GM23338 (cell line): ENCODE results near the gene ACKR1. TPM values are rescaled to one million over a fixed set of nuclear protein-coding genes. Genes with fewer than 3 reads are reported as not detected.
A peak's percentile ranks its signal among the peaks of the same experiment; 100 is the strongest.

Experiments used
- ATAC-seq: fragments of 200-7000 bp; cut with Tn5 transposase; 3 replicates; pipeline ENCODE4 v1.9.1; 2020
- DNase-seq: peaks from one replicate; pipeline ENCODE4 v3.0.0-alpha.2; 2015; ENCODE audit warnings: low spot score
- H2AFZ ChIP-seq: fragments of 200-600 bp; sonication (generic); 2 replicates; pipeline ENCODE4 v1.8.0; 2016; ENCODE audit warnings: antibody characterized with exemption, mild to moderate bottlenecking, moderate library complexity
- H3F3A ChIP-seq: fragments of 200-600 bp; sonication (generic); replicated peaks from 2 replicates; pipeline ENCODE4 v1.8.0; 2017; ENCODE audit warnings: antibody characterized with exemption, mixed run types, low read depth
- H3K27ac ChIP-seq: fragments of 200-600 bp; sonication (generic); 2 replicates; pipeline ENCODE4 v1.6.1; 2016; ENCODE audit warnings: low read depth
- H3K27me3 ChIP-seq: fragments of 200-600 bp; sonication (generic); 2 replicates; pipeline ENCODE4 v1.8.0; 2016; ENCODE audit warnings: mild to moderate bottlenecking, mixed run types, moderate library complexity; ENCODE audit not compliant: insufficient read depth
- H3K36me3 ChIP-seq: fragments of 200-600 bp; sonication (generic); 2 replicates; pipeline ENCODE4 v1.8.0; 2016; ENCODE audit warnings: mild to moderate bottlenecking; ENCODE audit not compliant: insufficient read depth
- H3K4me1 ChIP-seq: fragments of 200-600 bp; sonication (generic); 2 replicates; pipeline ENCODE4 v1.8.0; 2016; ENCODE audit warnings: mild to moderate bottlenecking, moderate library complexity; ENCODE audit not compliant: insufficient read depth
- H3K4me2 ChIP-seq: fragments of 200-600 bp; sonication (generic); 2 replicates; pipeline ENCODE4 v1.7.1; 2017; ENCODE audit warnings: mixed run types
- H3K4me3 ChIP-seq: fragments of 200-600 bp; sonication (generic); 2 replicates; pipeline ENCODE4 v1.6.1; 2016; ENCODE audit warnings: mixed run types
- H3K79me2 ChIP-seq: fragments of 200-600 bp; sonication (generic); replicated peaks from 2 replicates; pipeline ENCODE4 v1.8.0; 2017; ENCODE audit warnings: mild to moderate bottlenecking; ENCODE audit not compliant: insufficient read depth
- H3K9me2 ChIP-seq: fragments of 200-600 bp; sonication (generic); 2 replicates; pipeline ENCODE4 v1.8.0; 2017; ENCODE audit not compliant: insufficient read depth
- H4K20me1 ChIP-seq: fragments of 200-600 bp; sonication (generic); replicated peaks from 2 replicates; pipeline ENCODE4 v1.8.0; 2017; ENCODE audit warnings: mild to moderate bottlenecking; ENCODE audit not compliant: insufficient read depth
- H3K27ac Mint-ChIP-seq: 2 replicates; pipeline ENCODE4 v1.8.0; 2020; ENCODE audit warnings: inconsistent platforms, mild to moderate bottlenecking, moderate library complexity, mixed read lengths
- H3K27me3 Mint-ChIP-seq: 3 replicates; pipeline ENCODE4 v1.8.0; 2022; ENCODE audit warnings: low read depth, mild to moderate bottlenecking, moderate library complexity, mixed read lengths, inconsistent platforms; ENCODE audit not compliant: insufficient read depth, poor library complexity
- H3K36me3 Mint-ChIP-seq: 3 replicates; pipeline ENCODE4 v1.8.0; 2021; ENCODE audit warnings: low read depth, mild to moderate bottlenecking, inconsistent platforms, moderate library complexity, mixed read lengths
- H3K4me1 Mint-ChIP-seq: 3 replicates; pipeline ENCODE4 v1.8.0; 2020; ENCODE audit warnings: mild to moderate bottlenecking, inconsistent platforms, mixed read lengths
- H3K4me3 Mint-ChIP-seq: 3 replicates; pipeline ENCODE4 v1.8.0; 2021; ENCODE audit warnings: moderate library complexity, mild to moderate bottlenecking, inconsistent platforms, mixed read lengths
- H3K9me3 Mint-ChIP-seq: 3 replicates; pipeline ENCODE4 v1.8.0; 2020; ENCODE audit warnings: moderate library complexity, mild to moderate bottlenecking, inconsistent platforms, mixed read lengths
- CREB1 ChIP-seq: fragments of 250-450 bp; sonication (Bioruptor Pico); IDR thresholded peaks from 2 replicates; pipeline ENCODE4 v1.5.0; 2020; ENCODE audit warnings: low read depth, mild to moderate bottlenecking, moderate library complexity
- EZH2 ChIP-seq: fragments of 200-600 bp; sonication (generic); IDR thresholded peaks from one replicate; pipeline ENCODE4 v1.8.0; 2017; ENCODE audit warnings: antibody characterized with exemption, mild to moderate bottlenecking, low read depth; ENCODE audit not compliant: unreplicated experiment
- EZH2phosphoT487 ChIP-seq: fragments of 200-600 bp; sonication (generic); IDR thresholded peaks from one replicate; pipeline ENCODE4 v1.8.1; 2018; ENCODE audit warnings: antibody characterized with exemption; ENCODE audit not compliant: unreplicated experiment
- JUNB ChIP-seq: IDR thresholded peaks from one replicate; pipeline ENCODE4 v1.6.1; 2016; ENCODE audit warnings: antibody characterized with exemption; ENCODE audit not compliant: unreplicated experiment
- NANOG ChIP-seq: IDR thresholded peaks from 2 replicates; pipeline ENCODE4 v1.6.1; 2016; ENCODE audit warnings: antibody characterized with exemption, borderline replicate concordance
- POLR2AphosphoS5 ChIP-seq: IDR thresholded peaks from 2 replicates; pipeline ENCODE4 v1.6.1; 2016; ENCODE audit warnings: antibody characterized with exemption, low read depth
- STAT1 ChIP-seq: IDR thresholded peaks from one replicate; pipeline ENCODE4 v1.6.1; 2016; ENCODE audit warnings: antibody characterized with exemption; ENCODE audit not compliant: unreplicated experiment
- ZNF114 ChIP-seq: fragments of 250-450 bp; sonication (Bioruptor Pico); IDR thresholded peaks from 2 replicates; pipeline ENCODE4 v1.5.0; 2020; ENCODE audit warnings: mild to moderate bottlenecking, moderate library complexity
- polyA plus RNA-seq: library from polyadenylated mRNA; unstranded; fragments of >200 nt; fragmentation: Nextera tagmentation; extraction: Ambion mirVana; gene quantifications from 2 replicates; pipeline ENCODE4 v1.2.1, GENCODE V29; 2016
- total RNA-seq: library from RNA; depleted of rRNA; stranded (reverse); fragments of >200 nt; shearing (Covaris generic); gene quantifications from 2 replicates; pipeline ENCODE4 v1.2.3, GENCODE V29; 2014
- TF ChIP-seq, protein P1 (sequence below): IDR thresholded peaks from one replicate; pipeline ENCODE4 v1.6.1; 2018; ENCODE audit warnings: antibody characterized with exemption; ENCODE audit not compliant: unreplicated experiment
- TF ChIP-seq, protein P2 (sequence below): IDR thresholded peaks from 2 replicates; pipeline ENCODE4 v1.6.1; 2016; ENCODE audit warnings: antibody characterized with exemption
- TF ChIP-seq, protein P3 (sequence below): fragments of 250-450 bp; sonication (Bioruptor Pico); IDR thresholded peaks from 2 replicates; pipeline ENCODE4 v1.5.0; 2020; ENCODE audit warnings: mild to moderate bottlenecking, moderate library complexity
- TF ChIP-seq, protein P4 (sequence below), 2 experiments: fragments of 200-600 bp in 1 of 2; sonication (generic) in 1 of 2; conservative IDR thresholded peaks; 2 replicates each; pipeline versions ENCODE4 v1.5.1 to v1.6.1; 2016 to 2017; ENCODE audit warnings: antibody characterized with exemption in 2 of 2, low read depth in 2 of 2, mild to moderate bottlenecking in 2 of 2, moderate library complexity in 1 of 2

ACKR1 gene
- total and polyA plus RNA-seq, 2 experiments from 2014 or later: 0.29 TPM; not detected in 1

DNA sequence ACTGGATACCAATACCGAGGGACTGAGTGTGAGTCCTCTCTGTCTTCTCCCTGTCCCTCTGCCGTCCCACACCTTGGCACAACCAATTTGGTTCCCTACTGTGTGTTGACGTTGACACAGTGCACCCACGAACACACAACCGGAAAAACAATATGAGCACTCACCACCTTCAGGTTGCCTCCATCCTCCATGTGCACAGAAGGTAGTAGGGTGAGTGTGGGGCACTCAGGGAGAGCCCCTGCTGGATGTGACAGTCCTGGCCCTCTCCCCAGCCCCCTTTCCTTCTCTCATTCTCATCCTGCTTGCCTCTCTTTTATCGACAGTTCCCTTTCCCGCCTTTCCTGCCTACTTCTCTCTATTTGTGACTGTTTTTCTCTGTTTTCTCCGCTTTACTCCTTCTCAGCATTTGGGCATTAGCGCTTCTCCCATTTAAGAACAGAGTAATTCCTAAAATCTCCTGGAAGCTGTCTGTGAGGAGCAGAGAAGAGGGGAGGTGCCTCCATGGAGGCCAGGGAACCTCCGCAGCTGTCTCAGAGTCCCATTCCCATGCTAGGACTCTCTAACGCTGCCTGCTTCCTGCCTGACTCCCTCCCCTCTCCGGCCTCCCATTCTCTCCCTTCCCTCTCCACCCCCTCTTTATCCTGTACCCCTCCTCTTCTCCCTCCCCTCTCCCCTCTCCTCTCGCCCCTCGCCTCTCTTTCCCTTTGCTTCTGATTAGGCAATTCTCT, 16.9 kb upstream of the ACKR1 start (continued):
- TF ChIP-seq, protein P1, sequence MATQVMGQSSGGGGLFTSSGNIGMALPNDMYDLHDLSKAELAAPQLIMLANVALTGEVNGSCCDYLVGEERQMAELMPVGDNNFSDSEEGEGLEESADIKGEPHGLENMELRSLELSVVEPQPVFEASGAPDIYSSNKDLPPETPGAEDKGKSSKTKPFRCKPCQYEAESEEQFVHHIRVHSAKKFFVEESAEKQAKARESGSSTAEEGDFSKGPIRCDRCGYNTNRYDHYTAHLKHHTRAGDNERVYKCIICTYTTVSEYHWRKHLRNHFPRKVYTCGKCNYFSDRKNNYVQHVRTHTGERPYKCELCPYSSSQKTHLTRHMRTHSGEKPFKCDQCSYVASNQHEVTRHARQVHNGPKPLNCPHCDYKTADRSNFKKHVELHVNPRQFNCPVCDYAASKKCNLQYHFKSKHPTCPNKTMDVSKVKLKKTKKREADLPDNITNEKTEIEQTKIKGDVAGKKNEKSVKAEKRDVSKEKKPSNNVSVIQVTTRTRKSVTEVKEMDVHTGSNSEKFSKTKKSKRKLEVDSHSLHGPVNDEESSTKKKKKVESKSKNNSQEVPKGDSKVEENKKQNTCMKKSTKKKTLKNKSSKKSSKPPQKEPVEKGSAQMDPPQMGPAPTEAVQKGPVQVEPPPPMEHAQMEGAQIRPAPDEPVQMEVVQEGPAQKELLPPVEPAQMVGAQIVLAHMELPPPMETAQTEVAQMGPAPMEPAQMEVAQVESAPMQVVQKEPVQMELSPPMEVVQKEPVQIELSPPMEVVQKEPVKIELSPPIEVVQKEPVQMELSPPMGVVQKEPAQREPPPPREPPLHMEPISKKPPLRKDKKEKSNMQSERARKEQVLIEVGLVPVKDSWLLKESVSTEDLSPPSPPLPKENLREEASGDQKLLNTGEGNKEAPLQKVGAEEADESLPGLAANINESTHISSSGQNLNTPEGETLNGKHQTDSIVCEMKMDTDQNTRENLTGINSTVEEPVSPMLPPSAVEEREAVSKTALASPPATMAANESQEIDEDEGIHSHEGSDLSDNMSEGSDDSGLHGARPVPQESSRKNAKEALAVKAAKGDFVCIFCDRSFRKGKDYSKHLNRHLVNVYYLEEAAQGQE: no peak

DNA sequence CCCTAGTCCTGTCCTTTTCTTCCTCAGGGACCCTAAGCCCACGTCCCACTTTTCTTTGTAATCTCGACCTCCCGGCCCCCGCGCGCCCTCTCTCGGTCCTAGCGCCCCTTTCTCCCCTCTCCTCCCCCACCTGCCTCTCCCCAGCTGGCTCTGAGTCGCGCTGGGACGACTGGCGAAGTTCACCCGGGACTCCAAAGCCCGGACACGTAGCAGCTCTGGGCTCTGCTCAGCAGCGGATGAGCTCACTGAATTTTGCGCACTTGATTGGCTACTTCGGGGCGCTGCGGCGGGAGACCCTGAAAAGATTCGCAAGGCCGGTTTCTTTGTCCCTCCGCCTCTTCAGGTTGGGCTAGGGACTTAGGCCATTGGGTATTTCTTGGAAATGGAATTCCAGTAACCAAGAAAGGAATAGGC, 16.3 kb upstream of the ACKR1 start:
- Histone ChIP-seq H3F3A (0 out of 2 replicates have a peak, but pooled peaks cover 3% of the 10 kb centered on the region), H3K4me3 (peak overlapping the region; percentile 61), H3K4me2 (peak overlapping the region; percentile 98), H3K9me2 (no peaks in the 10 kb centered on the region), H3K27me3 (no peaks in the 10 kb centered on the region), H2AFZ (peak overlapping the region; percentile 99), H3K4me1 (peaks cover 18% of the 10 kb centered on the region), H3K36me3 (no peaks in the 10 kb centered on the region), H3K27ac (peak overlapping the region; percentile 86), H4K20me1 (no peaks in the 10 kb centered on the region), H3K79me2 (peaks cover 10% of the 10 kb centered on the region; the same call in 1 of the 2 replicates)
- Mint-ChIP-seq H3K36me3 (no peaks in the 10 kb centered on the region), H3K4me3 (peak overlapping the region; percentile 93), H3K4me1 (peaks cover 36% of the 10 kb centered on the region), H3K9me3 (no peaks in the 10 kb centered on the region), H3K27me3 (peaks cover 3% of the 10 kb centered on the region), H3K27ac (peak overlapping the region; percentile 99)
- peak; percentile 97 for ATAC-seq
- DNase-seq: peak; percentile 97
- TF ChIP-seq STAT1: no peak
- peak; percentile 57; the same call in 1 of the 2 replicates for TF ChIP-seq POLR2AphosphoS5
- TF ChIP-seq EZH2phosphoT487: no peak
- no peak for TF ChIP-seq NANOG
- TF ChIP-seq JUNB: no peak
- TF ChIP-seq, protein P2, sequence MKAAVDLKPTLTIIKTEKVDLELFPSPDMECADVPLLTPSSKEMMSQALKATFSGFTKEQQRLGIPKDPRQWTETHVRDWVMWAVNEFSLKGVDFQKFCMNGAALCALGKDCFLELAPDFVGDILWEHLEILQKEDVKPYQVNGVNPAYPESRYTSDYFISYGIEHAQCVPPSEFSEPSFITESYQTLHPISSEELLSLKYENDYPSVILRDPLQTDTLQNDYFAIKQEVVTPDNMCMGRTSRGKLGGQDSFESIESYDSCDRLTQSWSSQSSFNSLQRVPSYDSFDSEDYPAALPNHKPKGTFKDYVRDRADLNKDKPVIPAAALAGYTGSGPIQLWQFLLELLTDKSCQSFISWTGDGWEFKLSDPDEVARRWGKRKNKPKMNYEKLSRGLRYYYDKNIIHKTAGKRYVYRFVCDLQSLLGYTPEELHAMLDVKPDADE: no peak
- TF ChIP-seq CREB1: peak; percentile 87
- TF ChIP-seq, protein P3, sequence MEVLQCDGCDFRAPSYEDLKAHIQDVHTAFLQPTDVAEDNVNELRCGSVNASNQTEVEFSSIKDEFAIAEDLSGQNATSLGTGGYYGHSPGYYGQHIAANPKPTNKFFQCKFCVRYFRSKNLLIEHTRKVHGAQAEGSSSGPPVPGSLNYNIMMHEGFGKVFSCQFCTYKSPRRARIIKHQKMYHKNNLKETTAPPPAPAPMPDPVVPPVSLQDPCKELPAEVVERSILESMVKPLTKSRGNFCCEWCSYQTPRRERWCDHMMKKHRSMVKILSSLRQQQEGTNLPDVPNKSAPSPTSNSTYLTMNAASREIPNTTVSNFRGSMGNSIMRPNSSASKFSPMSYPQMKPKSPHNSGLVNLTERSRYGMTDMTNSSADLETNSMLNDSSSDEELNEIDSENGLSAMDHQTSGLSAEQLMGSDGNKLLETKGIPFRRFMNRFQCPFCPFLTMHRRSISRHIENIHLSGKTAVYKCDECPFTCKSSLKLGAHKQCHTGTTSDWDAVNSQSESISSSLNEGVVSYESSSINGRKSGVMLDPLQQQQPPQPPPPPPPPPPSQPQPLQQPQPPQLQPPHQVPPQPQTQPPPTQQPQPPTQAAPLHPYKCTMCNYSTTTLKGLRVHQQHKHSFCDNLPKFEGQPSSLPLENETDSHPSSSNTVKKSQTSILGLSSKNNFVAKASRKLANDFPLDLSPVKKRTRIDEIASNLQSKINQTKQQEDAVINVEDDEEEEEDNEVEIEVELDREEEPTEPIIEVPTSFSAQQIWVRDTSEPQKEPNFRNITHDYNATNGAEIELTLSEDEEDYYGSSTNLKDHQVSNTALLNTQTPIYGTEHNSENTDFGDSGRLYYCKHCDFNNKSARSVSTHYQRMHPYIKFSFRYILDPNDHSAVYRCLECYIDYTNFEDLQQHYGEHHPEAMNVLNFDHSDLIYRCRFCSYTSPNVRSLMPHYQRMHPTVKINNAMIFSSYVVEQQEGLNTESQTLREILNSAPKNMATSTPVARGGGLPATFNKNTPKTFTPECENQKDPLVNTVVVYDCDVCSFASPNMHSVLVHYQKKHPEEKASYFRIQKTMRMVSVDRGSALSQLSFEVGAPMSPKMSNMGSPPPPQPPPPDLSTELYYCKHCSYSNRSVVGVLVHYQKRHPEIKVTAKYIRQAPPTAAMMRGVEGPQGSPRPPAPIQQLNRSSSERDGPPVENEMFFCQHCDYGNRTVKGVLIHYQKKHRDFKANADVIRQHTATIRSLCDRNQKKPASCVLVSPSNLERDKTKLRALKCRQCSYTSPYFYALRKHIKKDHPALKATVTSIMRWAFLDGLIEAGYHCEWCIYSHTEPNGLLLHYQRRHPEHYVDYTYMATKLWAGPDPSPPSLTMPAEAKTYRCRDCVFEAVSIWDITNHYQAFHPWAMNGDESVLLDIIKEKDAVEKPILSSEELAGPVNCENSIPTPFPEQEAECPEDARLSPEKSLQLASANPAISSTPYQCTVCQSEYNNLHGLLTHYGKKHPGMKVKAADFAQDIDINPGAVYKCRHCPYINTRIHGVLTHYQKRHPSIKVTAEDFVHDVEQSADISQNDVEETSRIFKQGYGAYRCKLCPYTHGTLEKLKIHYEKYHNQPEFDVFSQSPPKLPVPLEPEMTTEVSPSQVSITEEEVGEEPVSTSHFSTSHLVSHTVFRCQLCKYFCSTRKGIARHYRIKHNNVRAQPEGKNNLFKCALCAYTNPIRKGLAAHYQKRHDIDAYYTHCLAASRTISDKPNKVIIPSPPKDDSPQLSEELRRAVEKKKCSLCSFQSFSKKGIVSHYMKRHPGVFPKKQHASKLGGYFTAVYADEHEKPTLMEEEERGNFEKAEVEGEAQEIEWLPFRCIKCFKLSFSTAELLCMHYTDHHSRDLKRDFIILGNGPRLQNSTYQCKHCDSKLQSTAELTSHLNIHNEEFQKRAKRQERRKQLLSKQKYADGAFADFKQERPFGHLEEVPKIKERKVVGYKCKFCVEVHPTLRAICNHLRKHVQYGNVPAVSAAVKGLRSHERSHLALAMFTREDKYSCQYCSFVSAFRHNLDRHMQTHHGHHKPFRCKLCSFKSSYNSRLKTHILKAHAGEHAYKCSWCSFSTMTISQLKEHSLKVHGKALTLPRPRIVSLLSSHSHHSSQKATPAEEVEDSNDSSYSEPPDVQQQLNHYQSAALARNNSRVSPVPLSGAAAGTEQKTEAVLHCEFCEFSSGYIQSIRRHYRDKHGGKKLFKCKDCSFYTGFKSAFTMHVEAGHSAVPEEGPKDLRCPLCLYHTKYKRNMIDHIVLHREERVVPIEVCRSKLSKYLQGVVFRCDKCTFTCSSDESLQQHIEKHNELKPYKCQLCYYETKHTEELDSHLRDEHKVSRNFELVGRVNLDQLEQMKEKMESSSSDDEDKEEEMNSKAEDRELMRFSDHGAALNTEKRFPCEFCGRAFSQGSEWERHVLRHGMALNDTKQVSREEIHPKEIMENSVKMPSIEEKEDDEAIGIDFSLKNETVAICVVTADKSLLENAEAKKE (CRISPR knock-in tag): no peak
- TF ChIP-seq EZH2: no peak
- no peak for TF ChIP-seq ZNF114
- TF ChIP-seq, protein P4, sequence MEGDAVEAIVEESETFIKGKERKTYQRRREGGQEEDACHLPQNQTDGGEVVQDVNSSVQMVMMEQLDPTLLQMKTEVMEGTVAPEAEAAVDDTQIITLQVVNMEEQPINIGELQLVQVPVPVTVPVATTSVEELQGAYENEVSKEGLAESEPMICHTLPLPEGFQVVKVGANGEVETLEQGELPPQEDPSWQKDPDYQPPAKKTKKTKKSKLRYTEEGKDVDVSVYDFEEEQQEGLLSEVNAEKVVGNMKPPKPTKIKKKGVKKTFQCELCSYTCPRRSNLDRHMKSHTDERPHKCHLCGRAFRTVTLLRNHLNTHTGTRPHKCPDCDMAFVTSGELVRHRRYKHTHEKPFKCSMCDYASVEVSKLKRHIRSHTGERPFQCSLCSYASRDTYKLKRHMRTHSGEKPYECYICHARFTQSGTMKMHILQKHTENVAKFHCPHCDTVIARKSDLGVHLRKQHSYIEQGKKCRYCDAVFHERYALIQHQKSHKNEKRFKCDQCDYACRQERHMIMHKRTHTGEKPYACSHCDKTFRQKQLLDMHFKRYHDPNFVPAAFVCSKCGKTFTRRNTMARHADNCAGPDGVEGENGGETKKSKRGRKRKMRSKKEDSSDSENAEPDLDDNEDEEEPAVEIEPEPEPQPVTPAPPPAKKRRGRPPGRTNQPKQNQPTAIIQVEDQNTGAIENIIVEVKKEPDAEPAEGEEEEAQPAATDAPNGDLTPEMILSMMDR (conservative IDR thresholded peaks at IDR 0.05; ENCODE audit: low read depth in 2 of 2): 0 out of 4 replicates have a peak, but pooled peaks of 1 of the 2 experiments have one; percentile 22
